Gastrocnemius medialis (tissue), 4 donors: ENCODE results near the gene ROR2.

Source experiments
- POLR2A ChIP-seq, 2 donors: fragments of 450-650 bp; IDR thresholded peaks; one replicate each; pipeline ENCODE4 v1.6.1; 2017; ENCODE audit warnings: antibody characterized with exemption in 2 of 2, mild to moderate bottlenecking in 2 of 2, moderate library complexity in 2 of 2
- TF ChIP-seq, protein P1 (sequence below), 5 experiments: fragments of 450-650 bp in 3 of 5; fragments of 200-600 bp in 2 of 5; sonication (generic) in 2 of 5; IDR thresholded peaks in 4 of 5; conservative IDR thresholded peaks in 1 of 5; 1 replicate in 4 of 5; 2 replicates in 1 of 5; pipeline ENCODE4 v1.5.1; 2016 to 2019; ENCODE audit warnings: antibody characterized with exemption in 5 of 5, mild to moderate bottlenecking in 3 of 5, moderate library complexity in 3 of 5

DNA sequence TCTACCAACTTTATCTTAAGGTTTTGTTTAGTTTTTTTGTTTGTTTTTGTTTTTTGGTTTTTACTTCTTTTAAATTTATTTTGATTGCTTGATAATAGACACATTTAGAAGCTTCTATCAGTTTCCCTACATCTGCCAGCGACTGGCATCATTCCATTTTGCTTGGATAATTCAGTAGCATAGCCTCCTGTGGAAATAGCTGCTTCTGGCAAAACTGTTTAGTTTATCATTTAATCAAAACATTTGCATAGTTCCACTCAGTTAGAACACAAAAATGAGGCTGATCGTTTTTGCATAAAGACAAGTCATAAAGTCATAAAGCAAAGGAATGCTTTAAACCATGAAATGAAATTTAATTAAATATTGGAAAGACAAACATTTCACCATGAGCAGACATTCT, 392.7 kb downstream of the ROR2 start:
- TF ChIP-seq, protein P1, sequence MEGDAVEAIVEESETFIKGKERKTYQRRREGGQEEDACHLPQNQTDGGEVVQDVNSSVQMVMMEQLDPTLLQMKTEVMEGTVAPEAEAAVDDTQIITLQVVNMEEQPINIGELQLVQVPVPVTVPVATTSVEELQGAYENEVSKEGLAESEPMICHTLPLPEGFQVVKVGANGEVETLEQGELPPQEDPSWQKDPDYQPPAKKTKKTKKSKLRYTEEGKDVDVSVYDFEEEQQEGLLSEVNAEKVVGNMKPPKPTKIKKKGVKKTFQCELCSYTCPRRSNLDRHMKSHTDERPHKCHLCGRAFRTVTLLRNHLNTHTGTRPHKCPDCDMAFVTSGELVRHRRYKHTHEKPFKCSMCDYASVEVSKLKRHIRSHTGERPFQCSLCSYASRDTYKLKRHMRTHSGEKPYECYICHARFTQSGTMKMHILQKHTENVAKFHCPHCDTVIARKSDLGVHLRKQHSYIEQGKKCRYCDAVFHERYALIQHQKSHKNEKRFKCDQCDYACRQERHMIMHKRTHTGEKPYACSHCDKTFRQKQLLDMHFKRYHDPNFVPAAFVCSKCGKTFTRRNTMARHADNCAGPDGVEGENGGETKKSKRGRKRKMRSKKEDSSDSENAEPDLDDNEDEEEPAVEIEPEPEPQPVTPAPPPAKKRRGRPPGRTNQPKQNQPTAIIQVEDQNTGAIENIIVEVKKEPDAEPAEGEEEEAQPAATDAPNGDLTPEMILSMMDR (IDR thresholded peaks at IDR 0.05 in 4 of 5, conservative IDR thresholded peaks at IDR 0.05 in 1 of 5), result no peak
- TF ChIP-seq POLR2A (IDR thresholded peaks at IDR 0.05), result no peak
